IMR-90 (cell line): Measurements from ENCODE around the gene OR2V2. TPM values are rescaled to one million over a fixed set of nuclear protein-coding genes. Genes with fewer than 3 reads are reported as not detected.
A peak's percentile ranks its signal among the peaks of the same experiment; 100 is the strongest.

Experiments
- ATAC-seq: fragments of 200-7000 bp; cut with Tn5 transposase; 2 replicates; pipeline ENCODE4 v1.9.1; 2020; ENCODE audit warnings: low read depth, mild to moderate bottlenecking, moderate library complexity
- BruUV-seq: library from RNA; stranded (reverse); fragments of 400-500 nt; replicated peaks from 2 replicates; lab custom pipeline; 2021; lab: Mats Ljungman, UMichigan
- CTCF ChIA-PET: fragments of 300-600 bp; formaldehyde crosslinking; extraction: SDS; loops from one replicate; lab custom pipeline; 2021; ENCODE audit warnings: antibody characterized with exemption; lab: Yijun Ruan, JAX
- POLR2A ChIA-PET: fragments of 300-600 bp; sonication (Branson Sonifier 250); formaldehyde crosslinking; loops from one replicate; lab custom pipeline; 2022; ENCODE audit warnings: antibody characterized with exemption; ENCODE audit not compliant: unreplicated experiment; lab: Charles Lee
- DNase-seq: peaks from one replicate; pipeline ENCODE4 v3.0.0; 2013
- H2AFZ ChIP-seq: replicated peaks from 2 replicates; pipeline ENCODE3; 2013; ENCODE audit warnings: low read length, mild to moderate bottlenecking; ENCODE audit not compliant: poor library complexity
- H2AK5ac ChIP-seq: 2 replicates; pipeline ENCODE4 v1.6.1; 2013; ENCODE audit warnings: low read depth, low read length, inconsistent platforms
- H2AK9ac ChIP-seq: replicated peaks from 2 replicates; pipeline ENCODE3; 2013; ENCODE audit warnings: mild to moderate bottlenecking, low read depth, low read length, moderate library complexity; ENCODE audit not compliant: poor library complexity
- H2BK120ac ChIP-seq: 2 replicates; pipeline ENCODE4 v1.6.1; 2013; ENCODE audit warnings: low read depth, low read length, inconsistent platforms
- H2BK15ac ChIP-seq: 3 replicates; pipeline ENCODE4 v1.6.1; 2013; ENCODE audit warnings: low read depth, low read length, inconsistent platforms
- H2BK20ac ChIP-seq: 2 replicates; pipeline ENCODE4 v1.6.1; 2013; ENCODE audit warnings: low read depth, mild to moderate bottlenecking, inconsistent platforms, low read length, moderate library complexity
- H2BK5ac ChIP-seq: 2 replicates; pipeline ENCODE4 v1.6.1; 2013; ENCODE audit warnings: mild to moderate bottlenecking, low read depth, low read length, inconsistent platforms; ENCODE audit not compliant: poor library complexity, severe bottlenecking
- H3K14ac ChIP-seq: replicated peaks from 2 replicates; pipeline ENCODE4 v1.6.1; 2013; ENCODE audit warnings: low read depth, low read length, inconsistent platforms
- H3K18ac ChIP-seq: 2 replicates; pipeline ENCODE4 v1.6.1; 2013; ENCODE audit warnings: low read depth, low read length, control low read depth
- H3K23ac ChIP-seq: 2 replicates; pipeline ENCODE4 v1.6.1; 2013; ENCODE audit warnings: low read depth, low read length, inconsistent platforms
- H3K27ac ChIP-seq: 2 replicates; pipeline ENCODE4 v1.5.1; 2013; ENCODE audit warnings: mild to moderate bottlenecking, control low read depth, low read length; ENCODE audit not compliant: insufficient read depth
- H3K27me3 ChIP-seq: 2 replicates; pipeline ENCODE4 v1.6.1; 2013; ENCODE audit warnings: low read length; ENCODE audit not compliant: control insufficient read depth, insufficient read depth
- H3K36me3 ChIP-seq: 2 replicates; pipeline ENCODE4 v1.6.1; 2013; ENCODE audit warnings: low read length, mixed read lengths; ENCODE audit not compliant: control insufficient read depth, insufficient read depth
- H3K4ac ChIP-seq: 2 replicates; pipeline ENCODE4 v1.6.1; 2013; ENCODE audit warnings: low read depth, low read length, inconsistent platforms
- H3K4me1 ChIP-seq: 2 replicates; pipeline ENCODE4 v1.6.1; 2013; ENCODE audit warnings: low read length, mixed read lengths; ENCODE audit not compliant: control insufficient read depth, insufficient read depth
- H3K4me2 ChIP-seq: 2 replicates; pipeline ENCODE4 v1.6.1; 2013; ENCODE audit warnings: low read depth, mild to moderate bottlenecking, control low read depth, low read length, moderate library complexity
- H3K4me3 ChIP-seq: 2 replicates; pipeline ENCODE4 v1.5.1; 2013; ENCODE audit warnings: low read depth, mild to moderate bottlenecking, control low read depth, low read length, moderate library complexity; ENCODE audit not compliant: insufficient read depth
- H3K56ac ChIP-seq: 2 replicates; pipeline ENCODE4 v1.6.1; 2013; ENCODE audit warnings: low read length, inconsistent platforms; ENCODE audit not compliant: insufficient read depth; ENCODE audit errors: extremely low read depth
- H3K79me1 ChIP-seq, 2 experiments: 2 replicates each; pipeline ENCODE4 v1.6.1; 2013; ENCODE audit warnings: low read length in 2 of 2, inconsistent platforms in 1 of 2, low read depth in 1 of 2
- H3K9ac ChIP-seq: 2 replicates; pipeline ENCODE4 v1.6.1; 2013; ENCODE audit warnings: low read depth, low read length, control low read depth
- H3K9me1 ChIP-seq: 2 replicates; pipeline ENCODE4 v1.6.1; 2013; ENCODE audit warnings: low read length, inconsistent platforms; ENCODE audit not compliant: insufficient read depth
- H3K9me3 ChIP-seq: 2 replicates; pipeline ENCODE4 v1.6.1; 2013; ENCODE audit warnings: low read length; ENCODE audit not compliant: control insufficient read depth, insufficient read depth
- H4K20me1 ChIP-seq: 2 replicates; pipeline ENCODE4 v1.6.1; 2013; ENCODE audit warnings: low read length, inconsistent platforms; ENCODE audit not compliant: insufficient read depth
- H4K5ac ChIP-seq: 2 replicates; pipeline ENCODE4 v1.6.1; 2013; ENCODE audit warnings: mild to moderate bottlenecking, low read depth, low read length, control low read depth
- H4K8ac ChIP-seq, 2 experiments: 2 replicates each; pipeline ENCODE4 v1.6.1; 2013; ENCODE audit warnings: low read depth in 2 of 2, low read length in 2 of 2, control low read depth in 1 of 2, inconsistent platforms in 1 of 2
- H4K91ac ChIP-seq: 2 replicates; pipeline ENCODE4 v1.6.1; 2013; ENCODE audit warnings: low read depth, low read length, inconsistent platforms; ENCODE audit not compliant: insufficient read depth
- MAFK ChIP-seq: IDR thresholded peaks from 2 replicates; pipeline ENCODE4 v1.6.1; 2012; ENCODE audit warnings: low read depth, low read length, improper control_type of control experiment
- MAZ ChIP-seq: IDR thresholded peaks from 2 replicates; pipeline ENCODE4 v1.6.1; 2012; ENCODE audit warnings: low read depth, mild to moderate bottlenecking, low read length, improper control_type of control experiment, moderate library complexity, borderline replicate concordance
- NFE2L2 ChIP-seq: fragments of 150-350 bp; IDR thresholded peaks from 2 replicates; pipeline ENCODE4 v1.6.1; 2016; ENCODE audit warnings: low read depth, mild to moderate bottlenecking, low read length
- RFX5 ChIP-seq: IDR thresholded peaks from 2 replicates; pipeline ENCODE4 v1.8.0; 2012; ENCODE audit warnings: low read depth, mild to moderate bottlenecking, low read length, moderate library complexity
- WGBS, 2 experiments: methylation state at CpG; one replicate each; pipeline versions ENCODE4 v1.1.5 to v1.1.7; 2013; ENCODE audit warnings: missing lambda C conversion rate in 2 of 2; ENCODE audit not compliant: insufficient read length in 1 of 2; ENCODE audit errors: extremely low coverage in 2 of 2; 5-methylcytosine and 5-hydroxymethylcytosine counted together
- dilution Hi-C: fragments of 300-500 bp; cut with HindIII; formaldehyde crosslinking; loops from one replicate; pipeline ENCODE4 v1.14.3; 2018; ENCODE audit warnings: low sequenced_read_pairs; ENCODE audit not compliant: unreplicated experiment
- in situ Hi-C: fragments of 300-500 bp; cut with MboI; formaldehyde crosslinking; loops from 3 replicates; pipeline ENCODE4 v1.14.3; 2019; ENCODE audit warnings: low sequenced_read_pairs, inconsistent platforms, mixed read lengths
- intact Hi-C: fragments of 100-400 bp; cut with micrococcal nuclease; formaldehyde crosslinking; loops from 2 replicates; pipeline ENCODE4 v1.10.0; 2022
- polyA plus RNA-seq, 3 experiments: library from polyadenylated mRNA; depleted of rRNA; stranded (reverse); fragments of >200 nt; gene quantifications; 2 replicates each; pipeline ENCODE4 v1.2.3, GENCODE V29; 2012; ENCODE audit warnings: low replicate concordance in 1 of 3
- total RNA-seq: library from RNA; depleted of rRNA; stranded (reverse); fragments of >200 nt; gene quantifications from 2 replicates; pipeline ENCODE4 v1.2.3, GENCODE V29; 2012

The OR2V2 gene
- total and polyA plus RNA-seq, 2 of the 4 experiments (the other 2 are of a cell fraction): not detected

DNA sequence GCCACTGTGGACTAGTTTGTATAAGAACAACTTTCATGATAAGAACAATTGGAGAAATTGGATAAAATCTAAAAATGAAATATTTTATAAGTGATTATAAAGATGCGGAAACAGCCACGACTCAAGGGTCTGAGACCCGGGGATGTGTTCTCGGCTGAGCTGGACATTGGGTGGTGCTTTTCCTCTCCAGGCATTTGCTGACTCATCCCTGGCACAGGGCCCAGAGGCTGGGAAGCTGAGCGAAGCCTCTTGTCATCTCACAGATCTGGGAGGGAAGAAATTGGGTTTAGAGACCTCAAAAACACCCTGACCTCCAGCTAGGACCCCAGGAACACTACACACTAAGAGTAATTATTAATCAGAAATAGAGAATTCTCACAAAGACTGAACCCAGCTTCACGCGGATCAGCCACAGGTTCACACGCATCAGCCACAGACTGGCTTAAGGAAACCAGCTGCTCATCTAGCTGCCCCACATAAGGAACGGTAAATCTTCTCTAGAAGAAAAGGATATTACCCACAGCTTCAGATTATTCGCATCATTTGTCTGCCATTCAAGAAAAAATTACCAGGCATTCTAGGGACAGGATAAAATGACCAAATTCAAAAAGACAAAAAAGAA, 13.7 kb upstream of the OR2V2 start:
- 0 out of 2 replicates have a peak, but pooled peaks have one; percentile 6 for TF ChIP-seq MAFK
- no peak for TF ChIP-seq MAZ
- TF ChIP-seq NFE2L2: peak; percentile 59
- TF ChIP-seq RFX5: no peak
- POLR2A ChIA-PET: no interaction called here
- Histone ChIP-seq H3K4me3 (no peak overlapping the region), H2AFZ (peak overlapping the region; percentile 32), H3K79me1 (no peaks in the 10 kb centered on the region), H3K23ac (no peak overlapping the region), H3K27me3 (peaks cover 4% of the 10 kb centered on the region; the same call in 1 of the 2 replicates), H3K4ac (no peak overlapping the region), H2BK120ac (no peak overlapping the region), H4K20me1 (no peaks in the 10 kb centered on the region), H2BK15ac (no peak overlapping the region), H2BK5ac (no peak overlapping the region), H4K8ac (no peak overlapping the region), H3K27ac (no peak overlapping the region), H3K36me3 (no peaks in the 10 kb centered on the region), H3K4me2 (no peak overlapping the region), H3K56ac (no peak overlapping the region), H4K5ac (no peak overlapping the region), H3K4me1 (no peaks in the 10 kb centered on the region), H3K9ac (no peak overlapping the region), H2AK9ac (no peak overlapping the region), H3K9me1 (no peaks in the 10 kb centered on the region), H3K9me3 (no peaks in the 10 kb centered on the region), H2BK20ac (no peak overlapping the region), H4K91ac (no peak overlapping the region), H3K14ac (no peak overlapping the region), H2AK5ac (no peak overlapping the region), H3K18ac (no peak overlapping the region)
- CTCF ChIA-PET: no interaction called here
- no TSS peak for BruUV-seq
- dilution Hi-C loops (no loop called here), in situ Hi-C loops (no loop called here), intact Hi-C loops (no loop called here)
- WGBS, 2 experiments: no CpG with 5 or more reads among the region's 10 CpGs
- DNase-seq (peak; percentile 51), ATAC-seq (peak; percentile 46)
